ENCODE data around the gene SEPTIN6. TPM values are rescaled to one million over a fixed set of nuclear protein-coding genes. Genes with fewer than 3 reads are reported as not detected.

The SEPTIN6 gene
- total RNA-seq, 2 donors from 2014 or later, result 11.5 to 18.7 TPM

DNA sequence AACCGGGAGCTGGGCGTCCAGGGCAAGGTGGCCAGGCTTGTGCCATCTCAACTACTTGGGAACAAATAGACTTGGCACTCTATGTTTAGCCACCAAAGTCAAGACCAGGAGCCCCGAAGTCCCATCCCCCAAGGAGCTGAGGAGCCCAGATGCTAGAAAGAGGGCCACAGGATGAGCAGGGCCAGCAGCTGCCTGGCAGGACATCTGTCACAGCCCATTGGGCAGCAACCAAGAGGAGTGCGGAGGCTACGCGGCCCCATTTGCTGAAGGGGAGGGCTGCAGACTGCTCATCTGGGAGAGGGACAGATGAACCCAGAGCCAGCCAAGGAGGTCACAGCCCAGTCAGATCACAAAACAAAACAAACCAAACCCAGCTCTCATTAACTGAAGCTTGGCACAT, 42.5 kb upstream of the SEPTIN6 start:
- no peak overlapping the region for H3K9ac ChIP-seq (ENCODE audit: extremely low read depth, low read length, poor library complexity, severe bottlenecking)
- Mint-ChIP-seq H3K4me1 (no peaks in the 10 kb centered on the region), H3K9me3 (peaks cover 72% of the 10 kb centered on the region), H3K4me3 (no peak overlapping the region), H3K27ac (no peak overlapping the region), H3K36me3 (ENCODE audit: low read depth) (no peaks in the 10 kb centered on the region), H3K27me3 (ENCODE audit: insufficient read depth) (peaks cover 1% of the 10 kb centered on the region)
- 84 to 100% methylated on average over 2 to 6 of the region's 6 CpGs for WGBS, 2 experiments (ENCODE audit: insufficient coverage in 1 of 2, insufficient read length in 1 of 2)
- DNase-seq, result no peak
- no peaks in the 10 kb centered on the region for H3K9me3 ChIP-seq (ENCODE audit: control insufficient read depth, low read length)
- no peaks in the 10 kb centered on the region for H3K36me3 ChIP-seq (ENCODE audit: control insufficient read depth, insufficient read depth, low read length)
- no peak overlapping the region for H3K4me3 ChIP-seq (ENCODE audit: low read length)
- no peaks in the 10 kb centered on the region for H3K4me1 ChIP-seq (ENCODE audit: control insufficient read depth, insufficient read depth, low read length)
- TF ChIP-seq, protein P1, sequence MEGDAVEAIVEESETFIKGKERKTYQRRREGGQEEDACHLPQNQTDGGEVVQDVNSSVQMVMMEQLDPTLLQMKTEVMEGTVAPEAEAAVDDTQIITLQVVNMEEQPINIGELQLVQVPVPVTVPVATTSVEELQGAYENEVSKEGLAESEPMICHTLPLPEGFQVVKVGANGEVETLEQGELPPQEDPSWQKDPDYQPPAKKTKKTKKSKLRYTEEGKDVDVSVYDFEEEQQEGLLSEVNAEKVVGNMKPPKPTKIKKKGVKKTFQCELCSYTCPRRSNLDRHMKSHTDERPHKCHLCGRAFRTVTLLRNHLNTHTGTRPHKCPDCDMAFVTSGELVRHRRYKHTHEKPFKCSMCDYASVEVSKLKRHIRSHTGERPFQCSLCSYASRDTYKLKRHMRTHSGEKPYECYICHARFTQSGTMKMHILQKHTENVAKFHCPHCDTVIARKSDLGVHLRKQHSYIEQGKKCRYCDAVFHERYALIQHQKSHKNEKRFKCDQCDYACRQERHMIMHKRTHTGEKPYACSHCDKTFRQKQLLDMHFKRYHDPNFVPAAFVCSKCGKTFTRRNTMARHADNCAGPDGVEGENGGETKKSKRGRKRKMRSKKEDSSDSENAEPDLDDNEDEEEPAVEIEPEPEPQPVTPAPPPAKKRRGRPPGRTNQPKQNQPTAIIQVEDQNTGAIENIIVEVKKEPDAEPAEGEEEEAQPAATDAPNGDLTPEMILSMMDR (conservative IDR thresholded peaks at IDR 0.05), result no peak
- H3K27ac ChIP-seq (ENCODE audit: low read depth, low read length), result no peak overlapping the region
- H3K27me3 ChIP-seq (ENCODE audit: control insufficient read depth, insufficient read depth, low read length, poor library complexity, severe bottlenecking), result no peaks in the 10 kb centered on the region

GRCh38 chrX:119734897-119735339, 42.0 kb upstream of the SEPTIN6 start:
- no peak for DNase-seq
- Histone ChIP-seq H3K4me1 (ENCODE audit: control insufficient read depth, insufficient read depth, low read length) (no peaks in the 10 kb centered on the region), H3K36me3 (ENCODE audit: control insufficient read depth, insufficient read depth, low read length) (no peaks in the 10 kb centered on the region), H3K9me3 (ENCODE audit: control insufficient read depth, low read length) (no peaks in the 10 kb centered on the region), H3K4me3 (ENCODE audit: low read length) (no peak overlapping the region), H3K27me3 (ENCODE audit: control insufficient read depth, insufficient read depth, low read length, poor library complexity, severe bottlenecking) (no peaks in the 10 kb centered on the region), H3K9ac (ENCODE audit: extremely low read depth, low read length, poor library complexity, severe bottlenecking) (no peak overlapping the region), H3K27ac (ENCODE audit: low read depth, low read length) (no peak overlapping the region)
- Mint-ChIP-seq H3K4me3 (no peak overlapping the region), H3K27me3 (ENCODE audit: insufficient read depth) (peaks cover 1% of the 10 kb centered on the region), H3K9me3 (peaks cover 69% of the 10 kb centered on the region), H3K36me3 (ENCODE audit: low read depth) (no peaks in the 10 kb centered on the region), H3K4me1 (no peaks in the 10 kb centered on the region), H3K27ac (no peak overlapping the region)
- 90 to 94% methylated on average over 2 to 7 of the region's 7 CpGs for WGBS, 2 experiments (ENCODE audit: insufficient coverage in 1 of 2, insufficient read length in 1 of 2)
- TF ChIP-seq, protein P1 (conservative IDR thresholded peaks at IDR 0.05), result no peak

- peaks cover 1% of the 10 kb centered on the region for H3K27me3 Mint-ChIP-seq (ENCODE audit: insufficient read depth)
- Histone ChIP-seq H3K36me3 (ENCODE audit: control insufficient read depth, insufficient read depth, low read length) (no peaks in the 10 kb centered on the region), H3K4me1 (ENCODE audit: control insufficient read depth, insufficient read depth, low read length) (no peaks in the 10 kb centered on the region), H3K27me3 (ENCODE audit: control insufficient read depth, insufficient read depth, low read length, poor library complexity, severe bottlenecking) (no peaks in the 10 kb centered on the region), H3K4me3 (ENCODE audit: low read length) (no peak overlapping the region), H3K27ac (ENCODE audit: low read depth, low read length) (no peak overlapping the region), H3K9me3 (ENCODE audit: control insufficient read depth, low read length) (no peaks in the 10 kb centered on the region), H3K9ac (ENCODE audit: extremely low read depth, low read length, poor library complexity, severe bottlenecking) (no peak overlapping the region)
- H3K4me3 Mint-ChIP-seq, result no peak overlapping the region
- peaks cover 58% of the 10 kb centered on the region for H3K9me3 Mint-ChIP-seq
- DNase-seq, result peak; percentile 81
- no peak overlapping the region for H3K27ac Mint-ChIP-seq
- no peaks in the 10 kb centered on the region for H3K36me3 Mint-ChIP-seq (ENCODE audit: low read depth)
- TF ChIP-seq, protein P1 (conservative IDR thresholded peaks at IDR 0.05), result peak; percentile 74
- H3K4me1 Mint-ChIP-seq, result peaks cover 4% of the 10 kb centered on the region
- 0 to 32% methylated on average over 2 to 12 of the region's 14 CpGs for WGBS, 2 experiments (ENCODE audit: insufficient coverage in 1 of 2, insufficient read length in 1 of 2)
Measured at GRCh38 chrX:119729408-119730201, 36.6 kb upstream of the SEPTIN6 start.
